ENCODE data around the gene UMODL1. TPM values are rescaled to one million over a fixed set of nuclear protein-coding genes. Genes with fewer than 3 reads are reported as not detected.
A peak's percentile ranks its signal among the peaks of the same experiment; 100 is the strongest.

The UMODL1 gene
- total RNA-seq, 1 donor from 2014 or later, result not detected

DNA sequence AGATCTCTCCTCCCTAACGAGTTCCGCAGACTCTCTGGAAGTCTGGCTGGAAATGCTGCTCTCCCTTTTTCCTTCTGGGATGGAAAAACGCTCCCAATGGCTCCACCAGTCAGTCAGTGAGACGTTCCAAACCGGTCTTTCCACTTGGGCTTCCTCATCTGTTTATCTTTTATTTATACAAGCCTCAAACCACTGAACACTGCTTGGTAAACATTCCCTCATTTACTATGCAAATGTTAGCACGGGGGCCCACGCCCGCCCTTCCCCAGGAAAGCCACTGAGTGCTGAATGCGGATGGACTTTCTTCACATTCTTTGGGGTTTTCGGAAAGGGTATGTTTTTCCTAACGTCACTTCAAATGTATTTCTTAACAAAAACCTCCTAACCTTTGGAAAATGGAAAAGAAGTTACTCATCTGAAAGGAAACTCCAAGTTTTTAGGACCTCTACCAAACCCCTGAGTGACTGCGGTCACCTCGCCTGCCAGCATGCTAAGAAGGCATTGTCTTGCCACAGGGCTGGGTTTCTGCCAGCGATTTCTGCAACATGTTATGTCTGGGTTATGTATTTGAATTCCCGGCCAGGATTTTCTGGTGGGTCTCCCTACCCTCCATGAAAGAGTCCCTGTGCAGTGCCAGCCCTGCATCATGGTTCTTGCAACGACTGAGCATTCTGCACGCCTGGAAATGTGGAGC, 14.0 kb upstream of the UMODL1 start:
- intact Hi-C loops (cut with micrococcal nuclease), result no loop called here
- ATAC-seq (no peak), DNase-seq (no peak)

DNA sequence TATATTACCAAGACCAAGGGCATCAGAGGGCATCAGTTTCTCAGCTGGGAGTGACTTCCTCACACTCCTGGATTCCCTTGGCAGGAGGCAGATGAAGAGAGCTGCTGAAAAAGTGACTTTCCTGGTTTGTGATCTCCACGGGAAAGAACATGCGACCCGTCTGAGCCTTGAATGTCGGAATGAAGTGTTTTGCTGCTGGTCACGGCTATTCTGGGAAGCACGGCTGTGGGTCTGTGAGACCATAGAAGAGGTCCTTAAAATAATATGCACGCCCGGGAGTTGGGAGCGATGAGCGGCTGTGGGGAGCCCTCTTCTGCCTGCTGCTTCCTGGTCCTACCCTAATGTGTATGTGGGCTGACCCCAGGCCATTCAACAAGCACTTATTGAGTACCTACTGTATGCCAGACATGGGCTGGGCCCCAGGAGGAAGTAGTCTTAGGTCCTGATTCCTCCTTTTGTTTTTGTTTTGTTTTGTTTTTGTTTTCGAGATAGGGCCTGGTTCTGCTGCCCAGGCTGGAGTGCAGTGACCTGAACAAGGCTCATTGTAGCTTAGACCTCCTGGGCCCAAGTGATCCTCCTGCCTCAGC, 13.2 kb upstream of the UMODL1 start:
- ATAC-seq, result no peak
- DNase-seq, result no peak
- intact Hi-C loops (cut with micrococcal nuclease), result no loop called here

DNA sequence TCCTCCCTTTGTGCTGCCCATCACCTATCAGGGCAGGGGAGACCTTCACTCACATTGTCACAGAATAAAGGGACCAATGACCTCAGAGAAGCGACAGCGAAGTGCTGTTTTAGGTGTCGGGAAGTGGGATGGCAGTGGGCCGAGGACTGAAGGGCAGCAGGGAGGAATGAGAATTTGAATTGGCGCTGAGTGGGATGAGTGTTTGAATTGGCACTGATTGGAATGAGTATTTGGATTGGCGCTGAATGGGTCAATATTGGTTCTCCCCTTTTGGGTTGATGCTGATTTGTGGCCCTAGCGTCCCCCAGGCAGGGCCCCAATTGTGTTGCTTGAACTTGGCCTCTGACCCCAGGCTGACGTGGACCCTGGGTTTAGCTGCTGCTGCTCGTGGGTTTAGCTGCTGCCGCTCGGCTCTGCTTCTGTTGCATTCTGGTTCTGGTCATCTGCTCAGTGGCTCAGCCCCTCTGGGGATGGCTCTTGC, 12.4 kb upstream of the UMODL1 start:
- intact Hi-C loops (cut with micrococcal nuclease), result no loop called here
- ATAC-seq, result no peak
- no peak for DNase-seq

DNA sequence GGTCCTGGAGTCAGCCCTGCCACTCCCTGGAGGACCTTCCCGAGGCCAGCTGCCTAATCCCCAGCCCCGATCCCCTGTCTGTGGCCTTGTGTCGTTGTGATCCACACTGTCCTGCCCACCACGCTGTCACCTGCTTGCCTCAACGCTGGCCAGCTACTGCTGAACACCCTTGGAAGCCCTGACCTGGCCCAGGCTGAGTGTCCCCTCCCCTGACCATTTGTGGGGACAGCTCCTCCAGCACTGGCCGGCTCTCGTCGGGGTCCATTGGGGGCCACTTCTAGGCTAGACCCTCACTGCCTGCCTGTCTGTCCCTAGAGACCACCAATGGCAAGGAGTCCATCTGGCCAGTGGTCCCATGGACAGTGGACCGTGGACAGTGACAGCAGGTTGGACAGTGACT, 12.0 kb upstream of the UMODL1 start:
- DNase-seq (no peak), ATAC-seq (no peak)
- intact Hi-C loops (cut with micrococcal nuclease), result no loop called here

DNA sequence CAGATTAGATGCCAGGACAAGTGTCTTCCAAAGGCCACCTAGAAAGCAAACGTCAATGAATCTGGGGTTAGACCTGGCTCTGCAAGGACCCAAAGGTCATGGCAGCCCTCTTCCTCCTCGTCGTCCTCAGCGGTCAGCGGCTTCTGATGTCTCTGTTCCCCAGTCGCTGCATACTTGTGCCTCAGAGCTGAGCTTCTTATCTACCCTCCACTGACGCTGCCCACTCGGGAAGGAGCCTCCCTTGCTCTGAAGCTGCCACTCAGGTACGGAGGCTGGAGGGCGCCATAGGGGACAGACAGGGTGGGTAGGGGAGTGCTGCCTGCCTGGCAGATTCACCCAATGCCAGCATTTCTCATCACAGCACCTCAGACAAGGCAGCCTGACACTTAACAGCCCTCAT, 11.4 kb upstream of the UMODL1 start:
- DNase-seq (no peak), ATAC-seq (no peak)
- intact Hi-C loops (cut with micrococcal nuclease), result no loop called here

DNA sequence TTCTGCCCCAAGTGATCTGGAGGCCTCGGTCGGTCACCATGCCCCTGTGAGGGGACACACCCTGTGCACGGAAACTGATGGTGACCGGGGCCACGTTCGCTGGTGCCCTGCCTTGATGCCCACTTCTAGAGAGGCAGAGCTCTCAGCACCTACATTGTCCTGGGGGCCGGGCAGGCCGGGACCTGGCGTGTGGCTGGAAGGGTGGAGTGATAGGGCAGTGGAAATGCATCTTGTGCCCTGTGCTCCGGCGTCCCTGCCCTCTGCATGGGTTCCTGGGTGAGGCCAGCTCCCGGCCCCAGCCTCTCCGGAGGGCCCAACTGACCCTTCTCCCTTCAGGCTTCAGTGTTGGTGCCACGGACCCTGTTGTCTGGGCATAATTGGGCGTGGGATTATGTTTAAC, 11.0 kb upstream of the UMODL1 start:
- intact Hi-C loops (cut with micrococcal nuclease), result no loop called here
- no peak for ATAC-seq
- no peak for DNase-seq

DNA sequence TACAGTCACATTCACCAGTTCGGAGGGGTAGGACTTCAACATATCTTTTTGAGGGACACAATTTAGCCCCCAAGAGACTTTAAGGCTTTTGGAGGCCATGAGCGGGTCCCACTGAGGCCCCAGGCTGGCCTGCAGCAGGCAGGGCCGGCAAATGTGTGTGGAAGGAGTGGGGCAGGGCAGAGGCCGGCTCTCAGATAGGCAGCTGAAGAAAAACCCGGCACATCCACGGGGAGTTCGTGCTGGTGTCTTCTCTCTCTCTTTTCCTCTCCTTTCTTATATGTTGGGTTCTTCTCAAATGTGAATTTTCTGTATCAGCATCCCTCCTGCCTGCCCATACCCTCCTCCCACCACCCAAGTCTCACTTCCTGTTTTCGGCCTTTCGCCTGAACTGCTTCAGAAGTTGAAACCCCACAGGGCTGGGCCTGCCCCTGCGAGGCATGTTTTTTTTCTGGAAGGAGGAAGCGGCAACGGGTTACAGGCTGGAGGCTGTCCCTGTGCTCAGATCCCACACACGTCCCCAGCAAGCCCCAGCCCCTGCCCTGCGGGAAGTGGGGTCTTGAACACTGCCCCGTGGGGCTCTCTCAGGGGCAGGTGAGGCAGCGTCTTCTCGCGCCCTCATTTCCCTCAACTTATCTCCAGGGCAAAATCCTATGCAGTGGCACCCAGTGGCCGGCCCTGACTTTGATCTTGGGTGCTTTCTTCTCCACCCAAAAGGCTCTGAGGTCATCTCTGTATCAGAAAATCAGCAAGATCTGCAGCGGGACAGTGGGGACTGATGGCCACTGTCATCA, 9.7 kb upstream of the UMODL1 start:
- intact Hi-C loops (cut with micrococcal nuclease), result no loop called here
- ATAC-seq, result peak; percentile 59

DNA sequence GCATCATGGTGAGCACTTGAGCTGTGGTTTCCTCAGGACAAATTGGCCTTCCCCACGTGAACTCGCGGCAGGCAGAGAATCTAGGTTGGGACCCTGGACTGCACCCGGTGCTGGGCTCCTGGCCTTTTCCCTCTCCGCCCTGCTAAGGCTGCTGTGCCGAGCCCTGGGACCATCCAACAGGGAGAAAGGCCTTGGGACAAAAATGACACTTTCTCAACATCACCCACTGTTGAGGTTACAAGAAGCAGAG, 9.2 kb upstream of the UMODL1 start:
- intact Hi-C loops (cut with micrococcal nuclease), result no loop called here
- no peak for ATAC-seq
- no peak for DNase-seq

More for the DNA sequence above, 9.7 kb upstream of the UMODL1 start:
- DNase-seq, result peak; percentile 55

DNA sequence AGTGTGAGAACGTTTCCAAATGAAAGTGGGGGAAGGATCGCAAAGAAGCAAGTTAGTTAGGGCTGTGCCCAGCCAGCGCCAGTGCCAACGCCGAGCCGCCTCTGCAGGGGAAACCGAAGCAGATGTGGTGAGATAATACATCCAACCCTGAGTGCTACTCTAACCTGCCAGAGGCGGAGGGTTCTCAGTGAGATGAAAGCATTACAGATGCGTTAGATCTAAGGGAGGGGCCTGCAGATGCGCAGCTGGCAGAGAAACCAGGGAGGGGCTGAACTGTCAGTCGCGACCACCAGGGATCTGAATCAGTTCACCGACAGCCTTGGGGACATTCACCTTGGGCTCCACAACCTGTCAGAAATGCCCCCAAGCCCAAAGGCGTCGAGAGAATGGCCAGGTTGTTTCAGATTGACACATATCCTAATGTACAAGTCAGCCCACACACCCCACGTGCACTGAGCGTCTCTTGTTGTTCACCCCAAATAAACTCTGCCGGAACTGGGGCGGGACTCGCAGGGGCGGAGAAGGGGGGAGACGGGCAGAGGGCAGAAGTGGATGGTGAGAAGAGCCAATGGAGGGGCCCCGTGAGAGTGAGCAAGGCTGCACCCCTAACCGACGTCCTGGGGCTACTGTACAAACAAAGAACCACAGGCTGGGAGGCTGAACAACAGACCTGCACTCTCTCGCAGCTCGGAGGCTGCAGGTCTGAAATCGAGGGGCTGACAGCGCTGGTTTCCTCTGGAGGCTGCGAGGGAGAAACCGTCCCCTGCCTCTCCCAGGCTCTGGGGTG, 8.7 kb upstream of the UMODL1 start:
- intact Hi-C loops (cut with micrococcal nuclease), result no loop called here
- ATAC-seq (peak; percentile 44), DNase-seq (peak; percentile 51)

DNA sequence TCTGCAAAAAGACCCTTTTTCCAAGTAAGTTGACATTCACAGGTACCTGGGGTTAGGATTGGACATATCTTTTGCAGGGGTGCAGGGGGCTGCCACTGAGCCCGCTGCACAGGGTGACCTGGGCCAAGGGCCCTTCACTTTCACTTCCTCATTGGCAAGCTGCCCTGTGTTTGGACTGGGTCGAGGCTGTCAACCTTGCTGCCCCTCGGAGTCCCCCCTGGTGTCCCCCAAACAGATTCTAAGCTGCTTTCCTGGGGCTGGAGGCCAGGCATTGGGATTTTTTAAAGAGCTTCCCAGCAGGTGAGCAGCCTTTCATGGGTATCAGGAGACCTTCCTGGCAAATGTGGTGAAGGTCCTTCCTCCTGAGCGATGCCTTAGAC, 7.9 kb upstream of the UMODL1 start:
- ATAC-seq (peak; percentile 44), DNase-seq (no peak)
- intact Hi-C loops (cut with micrococcal nuclease), result no loop called here

DNA sequence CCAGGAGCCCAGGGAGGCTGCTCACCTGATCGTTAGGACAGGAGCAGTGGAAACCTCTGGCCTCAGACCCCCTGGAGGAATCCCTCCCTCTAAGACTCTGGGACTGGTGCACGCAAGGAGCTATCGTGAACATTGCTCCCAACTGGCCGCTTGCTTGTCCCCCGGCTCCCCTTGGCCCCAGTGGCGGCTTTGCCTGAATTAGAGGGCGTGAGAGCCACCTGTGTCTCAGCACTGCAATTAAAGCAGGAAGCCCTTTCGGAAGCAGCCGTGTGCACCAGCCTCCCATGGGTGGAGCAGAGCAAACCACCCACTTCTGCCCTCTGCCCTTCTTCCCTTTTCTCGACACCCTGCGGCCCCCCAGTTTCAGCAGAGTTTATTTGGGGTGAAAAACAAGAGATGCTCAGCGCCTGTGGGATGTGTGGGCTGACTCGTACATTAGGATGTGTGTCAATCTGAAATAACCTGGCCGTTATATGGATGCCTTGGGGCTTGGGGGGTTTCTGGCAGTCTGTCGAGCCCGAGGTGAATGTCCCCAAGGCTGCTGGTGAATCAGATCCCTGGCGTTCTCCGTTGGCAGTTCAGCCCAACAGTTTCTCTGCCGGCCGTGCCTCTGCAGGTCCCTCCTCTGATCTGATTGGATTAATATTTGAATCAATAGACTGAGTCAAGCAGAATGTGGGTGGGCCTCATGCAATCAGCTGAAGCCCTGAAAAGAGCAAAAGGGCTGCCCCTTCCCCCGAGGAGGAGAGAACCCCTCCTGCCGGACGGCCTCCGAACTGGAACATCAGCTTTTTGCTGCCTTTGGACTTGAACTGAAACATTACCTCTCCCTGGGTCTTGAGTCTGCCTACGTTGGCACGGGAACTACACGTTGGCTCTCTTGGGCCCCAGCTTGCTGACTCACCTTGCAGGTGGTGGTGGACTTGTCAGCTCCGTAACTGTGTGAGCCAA, 7.3 kb upstream of the UMODL1 start:
- intact Hi-C loops (cut with micrococcal nuclease), result no loop called here
- peak; percentile 49 for ATAC-seq
- no peak for DNase-seq

DNA sequence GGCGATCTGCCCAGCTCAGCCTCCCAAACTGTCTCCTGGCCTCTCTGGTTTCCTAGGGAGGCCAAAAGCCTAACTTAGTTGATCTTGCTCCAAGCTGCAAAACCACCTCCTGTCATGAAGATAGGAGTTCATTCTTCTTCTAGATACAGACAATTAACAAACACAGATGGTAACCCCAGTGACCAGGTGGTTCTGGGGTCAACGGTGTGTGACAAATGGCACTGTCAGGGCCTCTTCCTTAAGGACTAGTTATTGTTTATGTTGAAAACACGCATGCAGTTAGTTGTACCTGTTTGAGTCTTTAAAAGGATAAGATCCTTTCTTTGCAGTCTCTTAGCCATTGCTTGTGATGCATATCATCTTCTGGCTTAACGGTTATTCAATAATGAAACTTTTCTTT, 4.6 kb upstream of the UMODL1 start:
- ATAC-seq (no peak), DNase-seq (no peak)
- intact Hi-C loops (cut with micrococcal nuclease), result no loop called here

DNA sequence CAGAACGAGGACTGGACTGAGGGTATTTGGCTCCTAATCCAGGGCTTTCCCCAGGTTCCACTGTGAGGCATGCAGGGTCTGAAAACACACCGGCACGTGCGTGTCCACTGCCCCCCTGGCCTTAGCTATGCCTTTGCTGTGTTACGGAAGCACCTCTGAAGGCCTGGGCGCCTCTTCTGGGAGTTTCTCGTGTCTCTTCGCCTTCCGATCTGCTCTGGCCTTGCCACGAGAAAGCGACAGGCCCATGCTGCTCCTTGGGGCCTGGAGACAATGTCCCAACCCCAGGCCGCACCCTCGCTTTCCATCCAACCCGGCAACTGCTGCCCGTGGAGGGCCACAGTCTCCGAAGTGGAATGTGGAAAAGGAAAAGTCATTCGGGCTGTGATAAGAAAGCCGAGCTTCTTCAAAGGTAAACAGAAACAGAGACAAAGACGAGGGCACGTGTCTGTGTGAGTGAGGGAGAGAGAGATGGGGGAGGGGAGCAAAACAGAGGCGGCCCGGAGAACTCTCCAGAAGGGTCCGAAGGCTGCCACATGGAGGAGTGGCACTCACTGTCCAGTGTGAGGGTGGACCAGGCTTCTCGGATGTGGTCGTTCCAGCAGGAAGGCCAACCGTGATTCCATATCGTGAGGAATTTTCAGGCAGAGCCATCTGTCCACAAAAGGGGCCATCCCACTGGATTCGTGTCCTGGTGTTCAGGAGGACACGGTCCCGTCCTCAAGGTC, 3.4 kb upstream of the UMODL1 start:
- ATAC-seq (no peak), DNase-seq (no peak)
- intact Hi-C loops (cut with micrococcal nuclease), result no loop called here

DNA sequence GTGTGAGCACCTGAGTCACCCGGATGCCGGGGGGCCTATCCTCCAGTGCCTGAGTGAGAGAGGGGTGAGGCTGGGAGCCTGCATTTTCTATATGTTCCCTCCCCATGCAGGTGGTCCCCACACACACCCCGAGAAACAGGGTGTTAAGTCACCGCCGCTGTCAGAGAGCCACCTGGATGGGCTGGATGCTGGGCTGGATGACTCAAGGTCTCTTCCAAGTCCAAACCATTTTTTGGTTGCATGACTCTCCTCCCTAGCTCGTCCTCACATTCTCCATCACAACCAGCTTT, 2.9 kb upstream of the UMODL1 start:
- intact Hi-C loops (cut with micrococcal nuclease), result no loop called here
- no peak for DNase-seq
- no peak for ATAC-seq

DNA sequence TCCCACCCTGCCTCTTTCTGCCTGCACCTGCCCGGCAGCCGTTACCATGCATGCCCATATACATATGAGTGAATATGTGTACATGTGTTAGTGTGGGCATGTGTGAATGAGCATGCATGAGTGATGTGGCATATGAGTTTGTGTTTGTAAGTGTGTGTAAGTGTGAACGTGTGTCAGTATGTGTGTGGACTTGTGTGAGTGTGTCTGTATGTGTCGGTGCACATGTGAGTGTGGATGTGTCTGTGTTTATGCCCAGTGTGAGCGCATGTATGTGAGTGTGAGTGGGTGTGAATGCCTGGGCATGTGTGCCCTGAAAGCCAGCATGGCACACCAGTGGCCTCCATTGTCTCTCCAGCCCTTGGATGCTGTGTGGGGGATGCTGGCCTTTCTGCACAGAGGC, 2.5 kb upstream of the UMODL1 start:
- ATAC-seq, result no peak
- intact Hi-C loops (cut with micrococcal nuclease), result no loop called here
- no peak for DNase-seq

DNA sequence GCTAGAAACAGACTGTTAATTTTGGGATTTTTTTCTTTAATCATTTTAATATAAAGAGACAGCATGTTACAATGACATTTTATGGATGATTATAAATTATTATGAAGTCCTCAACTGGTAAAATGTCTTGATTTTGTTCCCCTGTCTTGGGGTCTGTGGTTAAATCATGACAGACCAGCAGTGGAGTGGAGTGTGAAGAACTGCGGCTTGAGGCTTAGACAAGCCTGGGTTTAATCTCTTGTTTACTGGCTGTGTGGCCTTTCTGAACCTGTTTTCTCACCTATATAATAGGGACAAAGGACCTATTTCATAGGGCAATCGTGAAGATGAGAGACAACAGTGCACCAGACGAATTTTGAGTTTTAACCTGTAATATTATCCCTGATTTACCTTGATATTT, 1.8 kb upstream of the UMODL1 start:
- DNase-seq (no peak), ATAC-seq (no peak)
- intact Hi-C loops (cut with micrococcal nuclease), result no loop called here

DNA sequence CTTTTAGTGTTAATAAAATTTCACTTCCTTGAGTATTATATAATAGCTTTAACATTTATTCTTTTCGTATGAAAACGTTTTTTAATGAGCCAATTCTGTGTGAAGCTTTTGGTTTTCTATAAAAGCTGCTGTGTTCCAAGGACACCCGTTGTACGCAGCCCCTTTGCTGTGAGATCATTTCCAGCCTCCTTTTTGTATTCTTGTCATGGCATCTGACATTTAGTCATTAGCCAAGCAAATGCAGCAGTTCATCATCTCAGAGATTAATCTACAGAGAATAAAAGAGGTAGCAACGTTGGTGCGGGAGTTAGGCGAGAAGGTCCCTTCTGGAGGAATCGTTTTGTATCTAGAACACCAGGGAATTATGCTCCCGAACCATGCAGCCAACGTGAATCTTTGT, 1.3 kb upstream of the UMODL1 start:
- intact Hi-C loops (cut with micrococcal nuclease), result no loop called here
- ATAC-seq (no peak), DNase-seq (no peak)

Measured in left ventricle myocardium superior (tissue), 1 donor.